ENCODE results near the gene PGAP2. TPM values are rescaled to one million over a fixed set of nuclear protein-coding genes. Genes with fewer than 3 reads are reported as not detected.

The PGAP2 gene
- total and polyA plus RNA-seq, 2 of the 13 experiments (the other 11 are each of a cell fraction or from before 2014, with no cell fraction given) = 21.5 to 47.8 TPM

DNA sequence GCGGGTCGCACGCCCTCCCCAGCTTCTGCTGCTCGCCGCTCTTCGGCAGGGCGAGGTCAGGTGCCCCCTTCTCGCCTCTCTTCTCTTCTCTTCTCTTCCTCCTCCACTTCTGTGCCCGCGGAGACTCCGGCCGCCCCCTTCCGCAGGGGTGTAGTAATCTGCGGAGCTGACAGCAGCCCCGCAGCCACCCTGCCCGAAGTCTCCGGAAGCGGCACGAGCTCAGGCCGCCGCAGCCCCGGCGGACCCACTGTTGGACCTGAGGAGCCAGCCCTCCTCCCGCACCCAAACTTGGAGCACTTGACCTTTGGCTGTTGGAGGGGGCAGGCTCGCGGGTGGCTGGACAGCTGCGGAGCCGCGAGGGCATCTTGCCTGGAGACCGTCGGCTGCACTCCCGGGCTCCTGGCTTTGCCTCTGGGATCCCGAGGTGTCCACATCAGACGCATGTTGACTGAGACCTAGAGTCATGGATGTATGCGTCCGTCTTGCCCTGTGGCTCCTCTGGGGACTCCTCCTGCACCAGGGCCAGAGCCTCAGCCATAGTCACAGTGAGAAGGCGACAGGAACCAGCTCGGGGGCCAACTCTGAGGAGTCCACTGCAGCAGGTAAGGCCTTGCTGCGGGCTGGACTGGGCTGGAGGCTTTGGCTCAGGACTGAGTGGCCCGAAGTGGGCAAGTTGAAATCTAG is 47.6 kb downstream of the PGAP2 start (continued):
- TF ChIP-seq, protein P1, sequence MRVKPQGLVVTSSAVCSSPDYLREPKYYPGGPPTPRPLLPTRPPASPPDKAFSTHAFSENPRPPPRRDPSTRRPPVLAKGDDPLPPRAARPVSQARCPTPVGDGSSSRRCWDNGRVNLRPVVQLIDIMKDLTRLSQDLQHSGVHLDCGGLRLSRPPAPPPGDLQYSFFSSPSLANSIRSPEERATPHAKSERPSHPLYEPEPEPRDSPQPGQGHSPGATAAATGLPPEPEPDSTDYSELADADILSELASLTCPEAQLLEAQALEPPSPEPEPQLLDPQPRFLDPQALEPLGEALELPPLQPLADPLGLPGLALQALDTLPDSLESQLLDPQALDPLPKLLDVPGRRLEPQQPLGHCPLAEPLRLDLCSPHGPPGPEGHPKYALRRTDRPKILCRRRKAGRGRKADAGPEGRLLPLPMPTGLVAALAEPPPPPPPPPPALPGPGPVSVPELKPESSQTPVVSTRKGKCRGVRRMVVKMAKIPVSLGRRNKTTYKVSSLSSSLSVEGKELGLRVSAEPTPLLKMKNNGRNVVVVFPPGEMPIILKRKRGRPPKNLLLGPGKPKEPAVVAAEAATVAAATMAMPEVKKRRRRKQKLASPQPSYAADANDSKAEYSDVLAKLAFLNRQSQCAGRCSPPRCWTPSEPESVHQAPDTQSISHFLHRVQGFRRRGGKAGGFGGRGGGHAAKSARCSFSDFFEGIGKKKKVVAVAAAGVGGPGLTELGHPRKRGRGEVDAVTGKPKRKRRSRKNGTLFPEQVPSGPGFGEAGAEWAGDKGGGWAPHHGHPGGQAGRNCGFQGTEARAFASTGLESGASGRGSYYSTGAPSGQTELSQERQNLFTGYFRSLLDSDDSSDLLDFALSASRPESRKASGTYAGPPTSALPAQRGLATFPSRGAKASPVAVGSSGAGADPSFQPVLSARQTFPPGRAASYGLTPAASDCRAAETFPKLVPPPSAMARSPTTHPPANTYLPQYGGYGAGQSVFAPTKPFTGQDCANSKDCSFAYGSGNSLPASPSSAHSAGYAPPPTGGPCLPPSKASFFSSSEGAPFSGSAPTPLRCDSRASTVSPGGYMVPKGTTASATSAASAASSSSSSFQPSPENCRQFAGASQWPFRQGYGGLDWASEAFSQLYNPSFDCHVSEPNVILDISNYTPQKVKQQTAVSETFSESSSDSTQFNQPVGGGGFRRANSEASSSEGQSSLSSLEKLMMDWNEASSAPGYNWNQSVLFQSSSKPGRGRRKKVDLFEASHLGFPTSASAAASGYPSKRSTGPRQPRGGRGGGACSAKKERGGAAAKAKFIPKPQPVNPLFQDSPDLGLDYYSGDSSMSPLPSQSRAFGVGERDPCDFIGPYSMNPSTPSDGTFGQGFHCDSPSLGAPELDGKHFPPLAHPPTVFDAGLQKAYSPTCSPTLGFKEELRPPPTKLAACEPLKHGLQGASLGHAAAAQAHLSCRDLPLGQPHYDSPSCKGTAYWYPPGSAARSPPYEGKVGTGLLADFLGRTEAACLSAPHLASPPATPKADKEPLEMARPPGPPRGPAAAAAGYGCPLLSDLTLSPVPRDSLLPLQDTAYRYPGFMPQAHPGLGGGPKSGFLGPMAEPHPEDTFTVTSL (CRISPR knock-in tag; IDR thresholded peaks at IDR 0.05; ENCODE audit: borderline replicate concordance) = 0 out of 2 replicates have a peak, but pooled peaks have one; percentile 22
- TF ChIP-seq SYNCRIP (IDR thresholded peaks at IDR 0.05; ENCODE audit: insufficient read depth, low read depth, low read length) (no peak), DNMT1 (CRISPR knock-in tag; IDR thresholded peaks at IDR 0.05) (0 out of 2 replicates have a peak, but pooled peaks have one; percentile 58), MEF2D (CRISPR knock-in tag; IDR thresholded peaks at IDR 0.05) (peak; percentile 51; the same call in 1 of the 2 replicates), HIVEP1 (CRISPR knock-in tag; IDR thresholded peaks at IDR 0.05) (peak; percentile 65; the same call in 1 of the 2 replicates), ZNF782 (CRISPR knock-in tag; IDR thresholded peaks at IDR 0.05; ENCODE audit: borderline replicate concordance) (0 out of 2 replicates have a peak, but pooled peaks have one; percentile 50), RXRA (CRISPR knock-in tag; IDR thresholded peaks at IDR 0.05) (no peak; the same call in 1 of the 2 replicates), ZNF317 (CRISPR knock-in tag; IDR thresholded peaks at IDR 0.05) (peak; percentile 33; the same call in 1 of the 2 replicates), TGIF2 (CRISPR knock-in tag; IDR thresholded peaks at IDR 0.05) (0 out of 2 replicates have a peak, but pooled peaks have one; percentile 4), REL (CRISPR knock-in tag; conservative IDR thresholded peaks at IDR 0.05) (0 out of 2 replicates have a peak, but pooled peaks have one; percentile 33), TSC22D2 (CRISPR knock-in tag; IDR thresholded peaks at IDR 0.05; ENCODE audit: borderline replicate concordance) (no peak), PCBP2 (optimal IDR thresholded peaks at IDR 0.05; ENCODE audit: low read depth, low read length, poor library complexity, severe bottlenecking) (no peak), CBFB (CRISPR knock-in tag; IDR thresholded peaks at IDR 0.05) (0 out of 2 replicates have a peak, but pooled peaks have one; percentile 57), SAP130 (CRISPR knock-in tag; IDR thresholded peaks at IDR 0.05; ENCODE audit: low read depth) (peak; percentile 71)
- TF ChIP-seq, protein P2, sequence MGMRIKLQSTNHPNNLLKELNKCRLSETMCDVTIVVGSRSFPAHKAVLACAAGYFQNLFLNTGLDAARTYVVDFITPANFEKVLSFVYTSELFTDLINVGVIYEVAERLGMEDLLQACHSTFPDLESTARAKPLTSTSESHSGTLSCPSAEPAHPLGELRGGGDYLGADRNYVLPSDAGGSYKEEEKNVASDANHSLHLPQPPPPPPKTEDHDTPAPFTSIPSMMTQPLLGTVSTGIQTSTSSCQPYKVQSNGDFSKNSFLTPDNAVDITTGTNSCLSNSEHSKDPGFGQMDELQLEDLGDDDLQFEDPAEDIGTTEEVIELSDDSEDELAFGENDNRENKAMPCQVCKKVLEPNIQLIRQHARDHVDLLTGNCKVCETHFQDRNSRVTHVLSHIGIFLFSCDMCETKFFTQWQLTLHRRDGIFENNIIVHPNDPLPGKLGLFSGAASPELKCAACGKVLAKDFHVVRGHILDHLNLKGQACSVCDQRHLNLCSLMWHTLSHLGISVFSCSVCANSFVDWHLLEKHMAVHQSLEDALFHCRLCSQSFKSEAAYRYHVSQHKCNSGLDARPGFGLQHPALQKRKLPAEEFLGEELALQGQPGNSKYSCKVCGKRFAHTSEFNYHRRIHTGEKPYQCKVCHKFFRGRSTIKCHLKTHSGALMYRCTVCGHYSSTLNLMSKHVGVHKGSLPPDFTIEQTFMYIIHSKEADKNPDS (CRISPR knock-in tag; IDR thresholded peaks at IDR 0.05) = 0 out of 2 replicates have a peak, but pooled peaks have one; percentile 54
- TF ChIP-seq, protein P3, sequence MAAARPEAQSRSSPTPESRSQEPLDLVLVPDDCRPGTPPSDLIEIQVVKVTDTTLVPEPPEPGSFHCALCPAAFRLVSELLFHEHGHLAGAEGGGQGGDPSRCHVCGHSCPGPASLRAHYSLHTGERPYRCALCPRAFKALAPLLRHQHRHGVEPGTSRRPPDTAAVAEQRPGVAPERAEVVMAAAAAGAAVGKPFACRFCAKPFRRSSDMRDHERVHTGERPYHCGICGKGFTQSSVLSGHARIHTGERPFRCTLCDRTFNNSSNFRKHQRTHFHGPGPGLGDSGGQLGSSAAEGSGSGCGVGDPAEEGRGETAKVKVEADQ (CRISPR knock-in tag; IDR thresholded peaks at IDR 0.05; ENCODE audit: borderline replicate concordance) = no peak
- TF ChIP-seq, protein P4, sequence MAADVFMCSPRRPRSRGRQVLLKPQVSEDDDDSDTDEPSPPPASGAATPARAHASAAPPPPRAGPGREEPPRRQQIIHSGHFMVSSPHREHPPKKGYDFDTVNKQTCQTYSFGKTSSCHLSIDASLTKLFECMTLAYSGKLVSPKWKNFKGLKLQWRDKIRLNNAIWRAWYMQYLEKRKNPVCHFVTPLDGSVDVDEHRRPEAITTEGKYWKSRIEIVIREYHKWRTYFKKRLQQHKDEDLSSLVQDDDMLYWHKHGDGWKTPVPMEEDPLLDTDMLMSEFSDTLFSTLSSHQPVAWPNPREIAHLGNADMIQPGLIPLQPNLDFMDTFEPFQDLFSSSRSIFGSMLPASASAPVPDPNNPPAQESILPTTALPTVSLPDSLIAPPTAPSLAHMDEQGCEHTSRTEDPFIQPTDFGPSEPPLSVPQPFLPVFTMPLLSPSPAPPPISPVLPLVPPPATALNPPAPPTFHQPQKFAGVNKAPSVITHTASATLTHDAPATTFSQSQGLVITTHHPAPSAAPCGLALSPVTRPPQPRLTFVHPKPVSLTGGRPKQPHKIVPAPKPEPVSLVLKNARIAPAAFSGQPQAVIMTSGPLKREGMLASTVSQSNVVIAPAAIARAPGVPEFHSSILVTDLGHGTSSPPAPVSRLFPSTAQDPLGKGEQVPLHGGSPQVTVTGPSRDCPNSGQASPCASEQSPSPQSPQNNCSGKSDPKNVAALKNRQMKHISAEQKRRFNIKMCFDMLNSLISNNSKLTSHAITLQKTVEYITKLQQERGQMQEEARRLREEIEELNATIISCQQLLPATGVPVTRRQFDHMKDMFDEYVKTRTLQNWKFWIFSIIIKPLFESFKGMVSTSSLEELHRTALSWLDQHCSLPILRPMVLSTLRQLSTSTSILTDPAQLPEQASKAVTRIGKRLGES (CRISPR knock-in tag; IDR thresholded peaks at IDR 0.05; ENCODE audit: borderline replicate concordance) = no peak

Measured in HepG2 (cell line).